Mesendoderm (in vitro differentiated cells): ENCODE data around the gene SFTA2.

Source experiments
- DNase-seq: peaks from one replicate; pipeline ENCODE4 v3.0.0; 2013
- H2AK5ac ChIP-seq: 2 replicates; pipeline ENCODE4 v1.6.1; 2013; ENCODE audit warnings: low read length, inconsistent platforms
- H2BK120ac ChIP-seq: 2 replicates; pipeline ENCODE4 v1.6.1; 2013; ENCODE audit warnings: low read depth, mild to moderate bottlenecking, low read length, moderate library complexity, mixed read lengths
- H2BK15ac ChIP-seq: replicated peaks from 2 replicates; pipeline ENCODE4 v1.6.1; 2013; ENCODE audit warnings: low read depth, mild to moderate bottlenecking, moderate library complexity
- H2BK5ac ChIP-seq: 2 replicates; pipeline ENCODE4 v1.6.1; 2013; ENCODE audit warnings: low read length, inconsistent platforms
- H3K18ac ChIP-seq: 2 replicates; pipeline ENCODE4 v1.6.1; 2013; ENCODE audit warnings: mild to moderate bottlenecking, low read length, mixed read lengths
- H3K23ac ChIP-seq: one replicate; pipeline ENCODE4 v1.6.1; 2013; ENCODE audit warnings: low read length
- H3K27ac ChIP-seq: 2 replicates; pipeline ENCODE4 v1.5.1; 2013; ENCODE audit warnings: low read depth, mild to moderate bottlenecking, inconsistent platforms, low read length, moderate library complexity
- H3K27me3 ChIP-seq: 2 replicates; pipeline ENCODE4 v1.6.1; 2013; ENCODE audit warnings: low read length, control low read depth, mild to moderate bottlenecking, inconsistent platforms; ENCODE audit not compliant: insufficient read depth, poor library complexity
- H3K36me3 ChIP-seq: 2 replicates; pipeline ENCODE4 v1.6.1; 2013; ENCODE audit warnings: low read length, inconsistent platforms; ENCODE audit not compliant: control insufficient read depth, insufficient read depth
- H3K4ac ChIP-seq: one replicate; pipeline ENCODE4 v1.6.1; 2013; ENCODE audit warnings: low read depth, mild to moderate bottlenecking, low read length, moderate library complexity
- H3K4me1 ChIP-seq: 2 replicates; pipeline ENCODE4 v1.6.1; 2013; ENCODE audit warnings: low read depth, low read length, inconsistent platforms; ENCODE audit not compliant: control insufficient read depth
- H3K4me2 ChIP-seq: 2 replicates; pipeline ENCODE4 v1.6.1; 2013; ENCODE audit warnings: low read length
- H3K4me3 ChIP-seq: 2 replicates; pipeline ENCODE4 v1.5.1; 2013; ENCODE audit warnings: mild to moderate bottlenecking, low read length
- H3K56ac ChIP-seq: one replicate; pipeline ENCODE4 v1.6.1; 2013; ENCODE audit warnings: low read length
- H3K79me1 ChIP-seq: 2 replicates; pipeline ENCODE4 v1.6.1; 2013; ENCODE audit warnings: low read length, inconsistent platforms
- H3K79me2 ChIP-seq: 2 replicates; pipeline ENCODE4 v1.6.1; 2013; ENCODE audit warnings: mild to moderate bottlenecking, low read length; ENCODE audit not compliant: control insufficient read depth, insufficient read depth
- H3K9ac ChIP-seq: 2 replicates; pipeline ENCODE4 v1.6.1; 2013; ENCODE audit warnings: low read length, inconsistent platforms
- H4K5ac ChIP-seq: one replicate; pipeline ENCODE4 v1.6.1; 2013; ENCODE audit warnings: low read length
- H4K8ac ChIP-seq: one replicate; pipeline ENCODE4 v1.6.1; 2013; ENCODE audit warnings: low read depth, mild to moderate bottlenecking, control low read depth, low read length, moderate library complexity
- WGBS: extraction: QIAGEN DNeasy Blood & Tissue Kit; methylation state at CpG from one replicate; pipeline ENCODE4 v1.1.7; 2013; ENCODE audit warnings: low lambda C conversion rate, missing lambda C conversion rate; ENCODE audit not compliant: insufficient coverage; ENCODE audit errors: extremely low coverage; 5-methylcytosine and 5-hydroxymethylcytosine counted together

SFTA2 gene

DNA sequence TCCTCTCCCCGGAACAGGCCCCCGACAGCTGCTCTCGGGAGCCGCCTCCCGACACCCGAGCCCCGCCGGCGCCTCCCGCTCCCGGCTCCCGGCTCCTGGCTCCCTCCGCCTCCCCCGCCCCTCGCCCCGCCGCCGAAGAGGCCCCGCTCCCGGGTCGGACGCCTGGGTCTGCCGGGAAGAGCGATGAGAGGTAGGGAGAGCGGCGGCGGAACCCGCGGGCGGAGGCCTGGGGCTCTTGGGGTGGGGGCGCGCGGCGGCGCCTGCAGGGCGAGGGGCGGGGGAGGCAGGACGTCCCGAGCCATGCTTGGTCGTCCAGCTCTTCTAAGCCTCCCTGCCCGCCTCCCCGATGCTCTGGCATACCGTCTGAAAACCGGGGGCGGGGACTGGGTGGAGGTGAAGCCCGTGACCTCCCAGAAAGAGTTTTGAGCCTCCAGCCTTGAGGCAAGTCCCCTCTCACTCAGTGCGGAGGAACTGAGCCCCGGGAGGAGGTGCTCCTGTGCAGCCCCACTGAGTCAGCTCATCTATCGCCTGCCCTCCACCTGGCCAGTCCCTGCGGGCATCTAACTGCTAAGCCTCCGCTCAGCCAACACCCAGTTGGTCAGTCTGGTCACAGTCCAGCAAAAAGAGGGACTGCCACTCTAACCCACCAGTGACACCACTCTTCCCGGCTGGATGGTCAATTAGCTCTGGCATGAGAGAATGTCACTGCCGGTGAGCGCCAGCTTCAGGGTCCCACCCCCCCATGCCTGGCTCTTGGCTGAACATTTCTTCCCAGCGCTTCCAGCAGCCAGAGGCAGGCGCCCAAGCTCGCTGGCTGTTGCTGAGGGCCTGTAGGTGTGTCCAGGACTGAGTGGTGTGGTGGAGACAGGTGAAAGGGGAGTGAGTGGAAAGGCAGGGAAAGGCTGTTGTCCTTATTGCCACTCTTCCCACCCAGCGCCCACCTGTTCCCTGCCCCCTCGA is 47.2 kb downstream of the SFTA2 start:
- H2BK120ac ChIP-seq, result peak overlapping the region; percentile 79
- H3K18ac ChIP-seq, result peak overlapping the region; percentile 96
- no peak overlapping the region for H4K5ac ChIP-seq
- peaks cover 1% of the 10 kb centered on the region for H3K36me3 ChIP-seq
- no peak overlapping the region for H3K23ac ChIP-seq
- H3K4me1 ChIP-seq, result peaks cover 30% of the 10 kb centered on the region
- H4K8ac ChIP-seq, result no peak overlapping the region
- H3K27ac ChIP-seq, result peak overlapping the region; percentile 76
- peak overlapping the region; percentile 72 for H3K56ac ChIP-seq
- peaks cover 15% of the 10 kb centered on the region for H3K79me1 ChIP-seq
- H3K79me2 ChIP-seq, result peaks cover 46% of the 10 kb centered on the region
- peak overlapping the region; percentile 77 for H3K9ac ChIP-seq
- peak; percentile 80 for DNase-seq
- H2BK15ac ChIP-seq, result no peak overlapping the region
- H3K27me3 ChIP-seq, result no peaks in the 10 kb centered on the region
- peak overlapping the region; percentile 37 for H2BK5ac ChIP-seq
- peak overlapping the region; percentile 60 for H3K4ac ChIP-seq
- H2AK5ac ChIP-seq, result peak overlapping the region; percentile 34
- WGBS, result no CpG with 5 or more reads among the region's 59 CpGs
- peak overlapping the region; percentile 47 for H3K4me3 ChIP-seq
- H3K4me2 ChIP-seq, result peak overlapping the region; percentile 76

DNA sequence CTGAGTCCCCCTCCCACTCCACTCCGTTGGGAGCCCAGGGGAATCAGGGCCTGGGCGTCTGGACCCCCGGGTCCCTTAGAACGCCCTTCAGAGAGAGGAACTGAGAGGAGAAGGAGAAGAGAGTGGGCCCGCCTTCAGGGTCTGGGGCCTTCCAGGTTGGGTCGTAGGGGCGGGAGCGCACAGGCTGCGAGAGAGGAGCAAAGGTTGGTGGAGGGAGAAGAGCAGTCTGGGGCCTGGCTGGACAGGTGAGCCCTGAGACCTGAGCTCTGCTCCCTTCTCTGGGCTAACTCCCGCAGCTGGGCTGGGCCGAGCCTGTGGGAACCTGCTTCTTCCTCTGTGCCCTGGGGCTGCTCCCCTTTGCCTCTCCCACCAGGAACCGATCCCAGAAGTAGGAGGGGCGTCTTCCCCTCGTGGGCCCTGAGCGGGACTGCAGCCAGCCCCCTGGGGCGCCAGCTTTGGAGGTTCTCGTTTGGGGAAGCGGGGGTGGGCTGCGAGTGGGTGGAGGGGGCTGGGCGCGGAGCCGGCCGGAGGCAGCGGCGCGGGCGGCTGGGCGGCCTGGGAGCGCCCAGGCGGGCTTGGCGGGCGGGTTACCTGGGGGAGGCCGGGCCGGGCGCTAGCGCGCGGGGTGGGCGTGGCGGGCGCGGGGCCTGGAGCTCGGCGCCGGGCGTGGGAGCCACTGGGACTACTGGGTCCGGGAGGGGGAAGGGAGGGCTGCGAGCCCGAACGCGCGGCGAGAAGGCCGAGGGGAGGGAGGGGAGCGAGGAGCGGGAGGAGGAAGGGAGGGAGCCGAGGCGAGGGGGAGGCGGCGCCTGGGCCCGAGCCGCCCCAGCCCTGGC is 48.1 kb downstream of the SFTA2 start, which contains the start of gene DDR1:
Gene DDR1 (plus strand): TSS at position 835 of the 836 bp plus-strand sequence. CDS start 4,211 bp downstream, outside the sequence.
- Histone ChIP-seq H3K4me1 (peaks cover 30% of the 10 kb centered on the region), H3K36me3 (no peaks in the 10 kb centered on the region), H3K4me3 (peak within 1 kb of the TSS; percentile 47), H2BK15ac (no peak within 1 kb of the TSS), H3K4ac (peak within 1 kb of the TSS; percentile 60), H3K18ac (peak within 1 kb of the TSS; percentile 96), H3K9ac (peak within 1 kb of the TSS; percentile 77), H2BK5ac (peak within 1 kb of the TSS; percentile 68), H3K79me2 (peaks cover 40% of the 10 kb centered on the region), H3K27ac (peak within 1 kb of the TSS; percentile 76), H4K8ac (peak within 1 kb of the TSS; percentile 77), H2BK120ac (peak within 1 kb of the TSS; percentile 79), H3K23ac (peak within 1 kb of the TSS; percentile 94), H2AK5ac (peak within 1 kb of the TSS; percentile 95), H3K79me1 (peaks cover 12% of the 10 kb centered on the region), H3K56ac (peak within 1 kb of the TSS; percentile 72), H3K4me2 (peak within 1 kb of the TSS; percentile 76), H3K27me3 (no peaks in the 10 kb centered on the region), H4K5ac (no peak within 1 kb of the TSS)
- peak; percentile 68 for DNase-seq
- no CpG with 5 or more reads among the region's 62 CpGs for WGBS

GRCh38 chr6:30882759-30883684 is 48.9 kb downstream of the SFTA2 start:
- H3K9ac ChIP-seq, result peak overlapping the region; percentile 77
- no peak overlapping the region for H4K8ac ChIP-seq
- no peak overlapping the region for H4K5ac ChIP-seq
- peak overlapping the region; percentile 85 for H3K56ac ChIP-seq
- WGBS, result no CpG with 5 or more reads among the region's 15 CpGs
- H3K36me3 ChIP-seq, result no peaks in the 10 kb centered on the region
- peak; percentile 90 for DNase-seq
- peak overlapping the region; percentile 61 for H3K27ac ChIP-seq
- H2BK5ac ChIP-seq, result peak overlapping the region; percentile 68
- H3K4me1 ChIP-seq, result peaks cover 30% of the 10 kb centered on the region
- H3K27me3 ChIP-seq, result no peaks in the 10 kb centered on the region
- H2BK120ac ChIP-seq, result no peak overlapping the region
- H2AK5ac ChIP-seq, result peak overlapping the region; percentile 95
- H2BK15ac ChIP-seq, result no peak overlapping the region
- peak overlapping the region; percentile 60 for H3K4ac ChIP-seq
- H3K79me1 ChIP-seq, result peaks cover 7% of the 10 kb centered on the region
- H3K18ac ChIP-seq, result peak overlapping the region; percentile 96
- peak overlapping the region; percentile 47 for H3K4me3 ChIP-seq
- peak overlapping the region; percentile 94 for H3K23ac ChIP-seq
- H3K4me2 ChIP-seq, result peak overlapping the region; percentile 69
- H3K79me2 ChIP-seq, result peaks cover 33% of the 10 kb centered on the region

- no peak overlapping the region for H4K5ac ChIP-seq
- H3K18ac ChIP-seq, result peak overlapping the region; percentile 2
- no peak overlapping the region for H2BK15ac ChIP-seq
- no peak overlapping the region for H3K4me2 ChIP-seq
- no peak overlapping the region for H3K4ac ChIP-seq
- H2BK5ac ChIP-seq, result peak overlapping the region; percentile 14
- no peak overlapping the region for H2AK5ac ChIP-seq
- no peaks in the 10 kb centered on the region for H3K27me3 ChIP-seq
- peak overlapping the region; percentile 55 for H3K9ac ChIP-seq
- no peak overlapping the region for H2BK120ac ChIP-seq
- H3K4me3 ChIP-seq, result no peak overlapping the region
- DNase-seq, result peak; percentile 78
- peaks cover 32% of the 10 kb centered on the region for H3K4me1 ChIP-seq
- H3K79me1 ChIP-seq, result peaks cover 7% of the 10 kb centered on the region
- peaks cover 28% of the 10 kb centered on the region for H3K79me2 ChIP-seq
- H3K23ac ChIP-seq, result no peak overlapping the region
- WGBS, result no CpG with 5 or more reads among the region's 8 CpGs
- no peaks in the 10 kb centered on the region for H3K36me3 ChIP-seq
- H3K56ac ChIP-seq, result peak overlapping the region; percentile 85
- no peak overlapping the region for H4K8ac ChIP-seq
- H3K27ac ChIP-seq, result peak overlapping the region; percentile 40
Observed at GRCh38 chr6:30882204-30882758, 49.7 kb downstream of the SFTA2 start.
